Measurements from ENCODE around the gene PRAF2.

DNA sequence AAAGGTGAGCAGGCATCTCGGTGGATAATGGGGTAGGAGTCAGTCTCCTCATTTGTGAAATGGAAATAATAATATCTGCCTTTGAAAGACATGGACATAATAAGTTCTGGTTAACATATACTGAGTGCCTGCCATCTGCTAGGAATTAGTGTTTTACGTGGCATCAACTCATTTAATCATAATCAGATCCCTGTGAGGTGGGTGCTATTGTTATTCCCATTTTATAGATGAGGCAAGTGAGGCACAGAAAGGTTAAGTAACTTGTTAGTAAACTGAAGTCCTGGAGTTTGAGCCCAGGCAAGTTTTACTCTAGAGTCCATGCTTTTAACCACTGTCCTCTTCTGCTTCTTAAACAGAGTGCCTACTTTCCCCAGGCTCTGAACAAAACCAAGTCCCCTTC lies 7.5 kb downstream of the PRAF2 start:
- no peak for TF ChIP-seq POLR2AphosphoS5 (IDR thresholded peaks at IDR 0.05; ENCODE audit: borderline replicate concordance, low read depth, low read length)
- no peak for TF ChIP-seq EZH2 (IDR thresholded peaks at IDR 0.05)
- TF ChIP-seq FOXP2 (optimal IDR thresholded peaks at IDR 0.05; ENCODE audit: control extremely low read depth, extremely low read length, insufficient read depth), result no peak
